HCT116 (cell line): ENCODE measurements around the gene SIGLEC5. TPM values are rescaled to one million over a fixed set of nuclear protein-coding genes. Genes with fewer than 3 reads are reported as not detected.

ENCODE experiments used
- ATAC-seq: fragments of 200-7000 bp; cut with Tn5 transposase; 2 replicates; pipeline ENCODE4 v1.9.1; 2020; ENCODE audit warnings: mild to moderate bottlenecking, moderate library complexity
- BruUV-seq: library from RNA; stranded (reverse); fragments of 400-500 nt; replicated peaks from 2 replicates; lab custom pipeline; 2021; lab: Mats Ljungman, UMichigan
- CTCF ChIA-PET: fragments of 300-600 bp; sonication (Branson Sonifier 250); formaldehyde crosslinking; loops from one replicate; lab custom pipeline; 2021; ENCODE audit warnings: antibody characterized with exemption; lab: Charles Lee
- POLR2A ChIA-PET: fragments of 300-600, 350-600 bp; sonication (Branson Sonifier 250); formaldehyde crosslinking; loops from one replicate; lab custom pipeline; 2021; ENCODE audit warnings: antibody characterized with exemption; lab: Charles Lee
- RAD21 ChIA-PET, 2 experiments: fragments of 300-600 bp; sonication (Branson Sonifier 250); formaldehyde crosslinking; loops; one replicate each; lab custom pipeline; 2023; ENCODE audit warnings: low total read pairs in 2 of 2; ENCODE audit not compliant: uncharacterized antibody in 2 of 2, unreplicated experiment in 2 of 2, low non-redundant PET in 1 of 2; lab: Charles Lee
- DNase-seq: peaks from one replicate; pipeline ENCODE4 v3.0.0-alpha.2; 2010; ENCODE audit warnings: low read depth, low spot score
- H2AFZ ChIP-seq: fragments of 200-600 bp; shearing (Covaris generic), sonication (generic); 2 replicates; pipeline ENCODE4 v1.6.1; 2017; ENCODE audit warnings: low read depth, mixed run types, mixed read lengths, antibody characterized with exemption, low read length; ENCODE audit not compliant: poor library complexity, severe bottlenecking
- H3K27ac ChIP-seq: 2 replicates; pipeline ENCODE4 v1.5.1; 2012; ENCODE audit warnings: low read depth, low read length
- H3K27me3 ChIP-seq: fragments of 200-600 bp; sonication (generic); 2 replicates; pipeline ENCODE4 v1.6.1; 2016; ENCODE audit warnings: mixed run types, low read length, mixed read lengths; ENCODE audit not compliant: insufficient read depth
- H3K36me3 ChIP-seq, 2 experiments: fragments of 200-500 bp in 1 of 2; fragments of 200-600 bp in 1 of 2; sonication (Bioruptor generic) in 1 of 2; sonication (generic) in 1 of 2; 2 replicates each; pipeline versions ENCODE4 v1.5.1 to v1.6.1; 2014 to 2016; ENCODE audit warnings: low read length in 2 of 2, inconsistent platforms in 1 of 2, mixed read lengths in 1 of 2, mixed run types in 1 of 2; ENCODE audit not compliant: insufficient read depth in 2 of 2, control insufficient read depth in 1 of 2
- H3K4me1 ChIP-seq, 2 experiments: fragments of 200-600 bp in 1 of 2; sonication (generic) in 1 of 2; 2 replicates each; pipeline versions ENCODE4 v1.5.1 to v1.6.1; 2012 to 2017; ENCODE audit warnings: low read length in 2 of 2, inconsistent platforms in 1 of 2, mild to moderate bottlenecking in 1 of 2, mixed read lengths in 1 of 2, mixed run types in 1 of 2, moderate library complexity in 1 of 2; ENCODE audit not compliant: insufficient read depth in 2 of 2, control insufficient read depth in 1 of 2
- H3K4me2 ChIP-seq: fragments of 200-600 bp; sonication (generic); 2 replicates; pipeline ENCODE4 v1.6.1; 2017; ENCODE audit warnings: mixed run types, low read length, mixed read lengths
- H3K4me3 ChIP-seq, 2 experiments: fragments of 200-600 bp in 1 of 2; sonication (generic) in 1 of 2; replicated peaks in 1 of 2; 2 replicates each; pipeline ENCODE4 v1.5.1; 2011 to 2016; ENCODE audit warnings: low read length in 2 of 2, control low read depth in 1 of 2, low read depth in 1 of 2, mild to moderate bottlenecking in 1 of 2, mixed read lengths in 1 of 2, mixed run types in 1 of 2
- H3K79me2 ChIP-seq: fragments of 200-600 bp; sonication (generic); 2 replicates; pipeline ENCODE4 v1.6.1; 2017; ENCODE audit warnings: mild to moderate bottlenecking, mixed run types, low read length, moderate library complexity, mixed read lengths; ENCODE audit not compliant: insufficient read depth
- H3K9ac ChIP-seq: fragments of 200-600 bp; sonication (generic); 2 replicates; pipeline ENCODE4 v1.6.1; 2016; ENCODE audit warnings: low read length, mixed read lengths
- H3K9me2 ChIP-seq: fragments of 200-600 bp; sonication (generic), shearing (Covaris generic); 2 replicates; pipeline ENCODE4 v1.6.1; 2017; ENCODE audit warnings: mixed run types, mild to moderate bottlenecking, moderate library complexity; ENCODE audit not compliant: insufficient read depth
- H3K9me3 ChIP-seq, 2 experiments: fragments of 200-500 bp in 1 of 2; fragments of 200-600 bp in 1 of 2; sonication (Bioruptor generic) in 1 of 2; sonication (generic) in 1 of 2; 2 replicates each; pipeline ENCODE4 v1.6.1; 2014 to 2017; ENCODE audit warnings: low read length in 2 of 2, mixed read lengths in 2 of 2, inconsistent platforms in 1 of 2, low read depth in 1 of 2, mild to moderate bottlenecking in 1 of 2, mixed run types in 1 of 2, moderate library complexity in 1 of 2; ENCODE audit not compliant: control insufficient read depth in 1 of 2, insufficient read depth in 1 of 2
- H4K20me1 ChIP-seq: fragments of 200-600 bp; sonication (generic), shearing (Covaris generic); 2 replicates; pipeline ENCODE4 v1.6.1; 2017; ENCODE audit warnings: mixed run types, mild to moderate bottlenecking, moderate library complexity; ENCODE audit not compliant: insufficient read depth
- ATF3 ChIP-seq: IDR thresholded peaks from 2 replicates; pipeline ENCODE4 v1.6.1; 2012
- CBX3 ChIP-seq: IDR thresholded peaks from 2 replicates; pipeline ENCODE4 v1.6.1; 2012; ENCODE audit warnings: low read depth
- CTCF ChIP-seq, 3 experiments: fragments of 200-600 bp in 1 of 3; sonication (generic) in 1 of 3; IDR thresholded peaks in 2 of 3; conservative IDR thresholded peaks in 1 of 3; 2 replicates each; pipeline ENCODE4 v1.5.1; 2012 to 2017; ENCODE audit warnings: low read depth in 2 of 3, low read length in 2 of 3, antibody characterized with exemption in 1 of 3, borderline replicate concordance in 1 of 3, control low read depth in 1 of 3, mild to moderate bottlenecking in 1 of 3, mixed read lengths in 1 of 3, mixed run types in 1 of 3, moderate library complexity in 1 of 3; ENCODE audit not compliant: insufficient read depth in 1 of 3
- ELF1 ChIP-seq: IDR thresholded peaks from 2 replicates; pipeline ENCODE4 v1.6.1; 2012; ENCODE audit warnings: low read depth, borderline replicate concordance
- EZH2phosphoT487 ChIP-seq: fragments of 200-600 bp; IDR thresholded peaks from 2 replicates; pipeline ENCODE4 v1.6.1; 2018; ENCODE audit warnings: antibody characterized with exemption, borderline replicate concordance
- FOSL1 ChIP-seq: IDR thresholded peaks from 2 replicates; pipeline ENCODE4 v1.6.1; 2012; ENCODE audit warnings: low read depth
- JUND ChIP-seq: IDR thresholded peaks from 2 replicates; pipeline ENCODE4 v1.6.1; 2012
- POLR2A ChIP-seq: IDR thresholded peaks from 2 replicates; pipeline ENCODE4 v1.7.0; 2011; ENCODE audit warnings: borderline replicate concordance; ENCODE audit not compliant: insufficient read depth, insufficient read length; ENCODE audit errors: extremely low read depth
- POLR2AphosphoS5 ChIP-seq: IDR thresholded peaks from 2 replicates; pipeline ENCODE4 v1.6.1; 2011; ENCODE audit warnings: mild to moderate bottlenecking, low read depth, low read length, moderate library complexity
- RAD21 ChIP-seq: IDR thresholded peaks from 2 replicates; pipeline ENCODE4 v1.6.1; 2012; ENCODE audit warnings: low read depth, mild to moderate bottlenecking
- REST ChIP-seq: IDR thresholded peaks from 2 replicates; pipeline ENCODE4 v1.6.1; 2012; ENCODE audit warnings: low read depth
- SIN3A ChIP-seq: IDR thresholded peaks from 2 replicates; pipeline ENCODE4 v1.6.1; 2012; ENCODE audit warnings: low read depth
- SRF ChIP-seq: IDR thresholded peaks from 2 replicates; pipeline ENCODE4 v1.6.1; 2012; ENCODE audit warnings: low read depth
- TCF7L2 ChIP-seq: IDR thresholded peaks from 2 replicates; pipeline ENCODE4 v1.7.0; 2011; ENCODE audit warnings: borderline replicate concordance, inconsistent platforms; ENCODE audit not compliant: insufficient read depth, insufficient read length; ENCODE audit errors: extremely low read depth
- YY1 ChIP-seq: IDR thresholded peaks from 2 replicates; pipeline ENCODE4 v1.6.1; 2011; ENCODE audit warnings: low read length, low read depth, moderate library complexity, mild to moderate bottlenecking; ENCODE audit not compliant: insufficient replicate concordance; ENCODE audit errors: extremely low read depth
- ZBTB33 ChIP-seq: IDR thresholded peaks from 2 replicates; pipeline ENCODE4 v1.6.1; 2011; ENCODE audit warnings: mild to moderate bottlenecking, low read length, moderate library complexity; ENCODE audit not compliant: insufficient replicate concordance; ENCODE audit errors: extremely low read depth
- ZFX ChIP-seq: fragments of 450-650 bp; IDR thresholded peaks from 2 replicates; pipeline ENCODE4 v1.6.1; 2017
- intact Hi-C: fragments of 100-400 bp; cut with micrococcal nuclease; formaldehyde crosslinking; loops from 2 replicates; pipeline ENCODE4 v1.10.0; 2022
- total RNA-seq: library from RNA; stranded (reverse); gene quantifications from one replicate; pipeline ENCODE4 v1.2.1, GENCODE V29; 2021; ENCODE audit not compliant: unreplicated experiment

The SIGLEC5 gene
- total RNA-seq, 1 experiment from 2014 or later, result not detected

GRCh38 chr19:51586103-51586728, 44.0 kb downstream of the SIGLEC5 start (continued):
- TF ChIP-seq ATF3 (no peak), ZFX (no peak), POLR2AphosphoS5 (no peak), ELF1 (no peak), SIN3A (no peak)

- CTCF ChIA-PET, result no interaction called here
- Histone ChIP-seq H3K36me3 (peaks cover 8 to 16% of the 10 kb centered on the region in 2 experiments), H2AFZ (no peak overlapping the region), H3K4me3 (no peak overlapping the region), H3K4me1 (peaks cover 4 to 6% of the 10 kb centered on the region in 2 experiments; a peak in 2 of 4 replicates), H4K20me1 (no peaks in the 10 kb centered on the region), H3K9me2 (no peaks in the 10 kb centered on the region), H3K27me3 (no peaks in the 10 kb centered on the region), H3K9ac (no peak overlapping the region), H3K79me2 (peaks cover 7% of the 10 kb centered on the region), H3K27ac (no peak overlapping the region), H3K4me2 (no peak overlapping the region), H3K9me3 (no peaks in the 10 kb centered on the region)
- ATAC-seq, result no peak
- RAD21 ChIA-PET, result no interaction called here
- no peak for DNase-seq
- POLR2A ChIA-PET, result no interaction called here
- intact Hi-C loops, result no loop called here
- TF ChIP-seq RAD21, result no peak
- no peak for TF ChIP-seq ZBTB33
- TF ChIP-seq SIN3A, result no peak
- no peak for TF ChIP-seq FOSL1
- no peak for TF ChIP-seq CTCF (IDR thresholded peaks at IDR 0.05 in 2 of 3, conservative IDR thresholded peaks at IDR 0.05 in 1 of 3; ENCODE audit: borderline replicate concordance in 1 of 3, insufficient read depth in 1 of 3, low read depth in 2 of 3, low read length in 2 of 3)
- no peak for TF ChIP-seq ZFX
- no peak for TF ChIP-seq TCF7L2
- TF ChIP-seq REST, result no peak
- TF ChIP-seq EZH2phosphoT487, result no peak
- TF ChIP-seq SRF, result no peak
- TF ChIP-seq JUND, result no peak
- TF ChIP-seq CBX3, result no peak
- TF ChIP-seq ATF3, result no peak
- no peak for TF ChIP-seq POLR2AphosphoS5
- no peak for TF ChIP-seq YY1
- no peak for TF ChIP-seq POLR2A
- BruUV-seq, result no TSS peak
Observed at GRCh38 chr19:51576850-51577249, 53.4 kb downstream of the SIGLEC5 start.
